Psoas muscle (tissue), 8 donors: ENCODE data around the gene LRP1. TPM values are rescaled to one million over a fixed set of nuclear protein-coding genes. Genes with fewer than 3 reads are reported as not detected.

Source experiments
- ATAC-seq, 4 donors: fragments of 200-7000 bp; cut with Tn5 transposase; one replicate each; pipeline ENCODE4 v1.9.1; 2020; ENCODE audit warnings: moderate library complexity in 3 of 4, mild to moderate bottlenecking in 2 of 4
- DNase-seq, 2 donors: peaks; one replicate each; pipeline ENCODE4 v3.0.0-alpha.2; 2020
- H3K27ac ChIP-seq: fragments of 200-600 bp; one replicate; pipeline ENCODE4 v1.8.0; 2022
- H3K27me3 ChIP-seq, 3 donors: fragments of 200-600 bp in 1 of 3; one replicate each; pipeline versions ENCODE4 v1.6.1 to v1.8.0; 2013 to 2022; ENCODE audit warnings: low read length in 2 of 3, mild to moderate bottlenecking in 2 of 3, moderate library complexity in 1 of 3; ENCODE audit not compliant: insufficient read depth in 3 of 3
- H3K36me3 ChIP-seq, 2 donors: fragments of 200-600 bp in 1 of 2; one replicate each; pipeline versions ENCODE4 v1.6.1 to v1.8.0; 2013 to 2022; ENCODE audit warnings: low read depth in 1 of 2, mild to moderate bottlenecking in 1 of 2, moderate library complexity in 1 of 2; ENCODE audit not compliant: insufficient read depth in 1 of 2
- H3K4me1 ChIP-seq: fragments of 200-600 bp; one replicate; pipeline ENCODE4 v1.8.0; 2022
- H3K4me3 ChIP-seq: fragments of 200-600 bp; one replicate; pipeline ENCODE4 v1.8.0; 2022; ENCODE audit warnings: mild to moderate bottlenecking
- H3K9me3 ChIP-seq: fragments of 200-600 bp; one replicate; pipeline ENCODE4 v1.8.0; 2022
- CTCF ChIP-seq: fragments of 200-600 bp; IDR thresholded peaks from one replicate; pipeline ENCODE4 v1.8.0; 2022; ENCODE audit warnings: antibody characterized with exemption
- WGBS, 3 donors: extraction: QIAGEN DNeasy Blood & Tissue Kit; methylation state at CpG; one replicate each; pipeline versions ENCODE4 v1.1.6 to v1.1.7; 2013; 5-methylcytosine and 5-hydroxymethylcytosine counted together
- intact Hi-C, 2 donors: fragments of 100-400 bp; cut with DNase I; formaldehyde crosslinking; loops; one replicate each; pipeline versions ENCODE4 v1.11.0 to v1.14.2; 2022
- polyA plus RNA-seq, 3 donors: library from polyadenylated mRNA; stranded (reverse); fragments of 200-250 nt; gene quantifications; one replicate each; pipeline ENCODE4 v1.2.3, GENCODE V29; 2013
- total RNA-seq, 4 donors: library from RNA; stranded (reverse); fragmentation: NEBNext Ultra II Directional in 2 of 4; extraction: Animal tissue kit (Norgen Biotek cat#: 25700) in 2 of 4; gene quantifications; one replicate each; pipeline versions ENCODE4 v1.2.1 to v1.2.4, GENCODE V29; 2021 to 2023
- donor health status: healthy with polysubstance abuse.
- donor health status: DM: no; HTN: no; CAD: no; lungs with moderate emphysema.
- donor health status: Bipolar disorder and iron deficiency.
- donor health status: healthy.
- donor health status: DM: yes; HTN: yes; CAD: no.
- donor health status: DM: no; HTN: no; CAD: no.
- donor health status: DM: no; HTN: no; CAD: no.
- donor health status: DM: yes; HTN: yes; CAD: no.

LRP1 gene
- total and polyA plus RNA-seq, 7 donors: 10.7 to 50.6 (median 33.1) TPM

DNA sequence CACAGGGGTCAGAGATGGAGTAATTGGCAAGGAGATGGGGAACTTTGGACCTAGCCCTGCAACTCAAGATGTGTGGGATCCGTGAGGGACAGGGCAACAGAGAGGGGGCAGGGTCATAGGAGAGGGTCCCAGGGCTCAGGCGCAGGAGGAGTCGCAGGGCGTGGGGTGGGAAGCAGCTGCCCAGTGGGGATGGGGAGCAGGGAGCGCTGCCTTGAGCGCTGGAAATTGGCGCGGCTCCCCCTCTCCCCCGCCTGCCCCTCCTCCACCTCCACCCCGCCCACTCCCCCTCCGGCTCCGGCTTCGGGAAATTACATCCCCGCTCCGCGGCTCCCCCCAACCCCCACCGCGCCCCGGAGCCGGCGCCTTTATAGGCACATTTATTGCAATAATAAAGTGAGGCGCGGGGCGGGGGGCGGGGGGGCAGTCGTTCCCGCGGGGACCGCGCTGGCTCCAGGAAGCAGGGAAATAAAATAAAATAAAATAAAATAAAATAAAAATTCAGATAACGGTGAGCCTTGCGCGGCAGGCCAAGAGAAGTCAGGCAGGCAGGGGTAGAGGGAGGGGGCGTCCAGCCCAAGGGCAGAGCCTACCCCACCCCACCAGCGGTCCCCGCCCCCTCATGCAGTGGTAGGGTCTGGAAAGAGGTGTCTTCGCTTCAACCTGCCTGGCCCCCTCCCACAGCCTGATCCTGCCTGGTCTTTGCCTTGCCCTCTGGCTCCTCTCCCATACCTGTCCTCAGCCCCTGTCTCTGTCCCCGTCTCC is 91.9 kb downstream of the LRP1 start:
- intact Hi-C loops: loop anchor here in 1 of 2 donors (10.0 kb wide), 1 partner anchor 245 kb away; no protein-coding TSS in a partner anchor
- Histone ChIP-seq H3K9me3 (no peaks in the 10 kb centered on the region), H3K27me3 (peaks cover 0 to 87% (median 33%) of the 10 kb centered on the region in 3 donors), H3K4me1 (peaks cover 6% of the 10 kb centered on the region), H3K4me3 (no peak overlapping the region), H3K27ac (no peak overlapping the region), H3K36me3 (no peaks in the 10 kb centered on the region)
- DNase-seq: no peak
- no peak for ATAC-seq
- no peak for TF ChIP-seq CTCF
- 13 to 24% (median 21%) methylated on average over 31 to 38 of the region's 38 CpGs for WGBS, 3 donors

DNA sequence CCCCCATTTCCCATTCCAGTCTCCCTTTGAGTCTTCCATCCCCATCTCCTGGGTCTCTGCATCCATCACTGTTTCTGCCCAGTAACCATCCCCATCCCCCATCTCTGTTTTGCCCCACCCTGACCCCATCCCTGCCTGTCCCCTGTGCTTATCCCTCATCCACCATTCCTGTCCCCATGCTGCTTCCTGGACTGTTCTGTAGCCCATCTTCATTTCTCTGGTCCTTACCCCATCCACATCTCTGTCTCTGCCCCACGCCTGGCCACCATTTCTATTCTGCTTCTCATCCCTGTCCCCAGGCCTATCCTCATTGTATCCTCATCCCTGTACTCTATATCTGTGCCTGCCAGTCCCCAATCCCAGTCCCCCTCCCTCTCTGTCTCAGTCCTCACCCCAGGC is 92.5 kb downstream of the LRP1 start:
- Histone ChIP-seq H3K36me3 (no peaks in the 10 kb centered on the region), H3K27ac (no peak overlapping the region), H3K4me1 (peaks cover 6% of the 10 kb centered on the region), H3K4me3 (no peak overlapping the region), H3K9me3 (no peaks in the 10 kb centered on the region), H3K27me3 (peaks cover 0 to 87% (median 33%) of the 10 kb centered on the region in 3 donors)
- intact Hi-C loops: no loop called here
- DNase-seq (no peak), ATAC-seq (no peak)
- WGBS, 3 donors: 75 to 88% (median 78%) methylated on average over 1 of the region's 1 CpG
- no peak for TF ChIP-seq CTCF

DNA sequence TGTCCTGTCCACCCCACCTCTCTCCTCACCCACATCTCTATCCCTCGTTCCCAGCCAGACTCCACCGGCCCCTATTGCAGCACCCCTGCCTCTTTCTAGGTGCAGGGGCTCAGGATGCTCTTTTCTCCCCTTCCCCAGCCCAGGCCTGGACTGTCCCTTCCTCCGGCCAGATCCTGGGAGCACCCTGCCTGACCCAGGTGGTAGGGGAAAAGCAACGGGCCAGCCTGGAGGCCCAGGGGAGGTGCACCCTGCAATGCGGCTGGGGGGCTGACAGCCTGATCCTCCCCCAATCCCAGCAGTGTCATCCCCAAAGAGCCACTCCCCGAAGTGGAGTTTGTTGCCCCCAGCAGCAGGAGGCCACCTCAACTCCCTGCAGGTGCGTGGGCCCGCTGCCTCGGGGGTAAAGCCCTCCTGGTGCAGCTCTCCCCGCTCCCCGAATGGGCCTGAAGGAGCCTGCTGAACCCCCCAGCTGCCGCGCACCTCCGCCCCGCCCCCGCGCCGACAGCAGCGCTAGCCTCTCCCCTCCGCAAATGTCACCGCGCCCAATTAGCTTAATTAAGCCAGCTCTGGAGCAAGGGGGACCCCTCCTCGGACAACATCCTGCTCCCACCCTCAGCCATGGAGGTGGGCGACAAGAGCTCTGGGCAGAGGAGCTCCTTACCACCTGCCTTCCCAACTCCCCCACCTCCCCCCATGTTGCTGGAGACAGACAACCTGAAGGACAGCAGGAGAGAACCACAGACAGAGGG is 93.1 kb downstream of the LRP1 start:
- no peaks in the 10 kb centered on the region for H3K9me3 ChIP-seq
- ATAC-seq (no peak), DNase-seq (no peak)
- peaks cover 6% of the 10 kb centered on the region for H3K4me1 ChIP-seq
- intact Hi-C loops: no loop called here
- WGBS, 3 donors: 46 to 60% (median 53%) methylated on average over 24 of the region's 24 CpGs
- H3K27ac ChIP-seq: no peak overlapping the region
- no peaks in the 10 kb centered on the region for H3K36me3 ChIP-seq
- H3K27me3 ChIP-seq: peaks cover 0 to 86% (median 29%) of the 10 kb centered on the region in 3 donors
- H3K4me3 ChIP-seq: no peak overlapping the region
- TF ChIP-seq CTCF: no peak

- H3K27me3 ChIP-seq: peaks cover 0 to 85% (median 20%) of the 10 kb centered on the region in 3 donors
- H3K4me3 ChIP-seq: no peak overlapping the region
- H3K4me1 ChIP-seq: no peaks in the 10 kb centered on the region
- WGBS, 3 donors: 68 to 73% (median 71%) methylated on average over 9 to 13 of the region's 13 CpGs
- intact Hi-C loops: no loop called here
- no peaks in the 10 kb centered on the region for H3K36me3 ChIP-seq
- no peak overlapping the region for H3K27ac ChIP-seq
- TF ChIP-seq CTCF: no peak
- H3K9me3 ChIP-seq: no peaks in the 10 kb centered on the region
- DNase-seq: no peak
- no peak for ATAC-seq
These were observed 94.3 kb downstream of the LRP1 start for GRCh38 chr12:57222286-57223190.
